Activated T-cell treated with anti-CD3 and anti-CD28 coated beads, Interleukin-2, amount 50 U/mL, for 24 hours (primary cell): Measurements from ENCODE around the gene IL36RN.
"Not testable (repeated sequence)": the region's sequence is repeated elsewhere in the genome, so short reads cannot be mapped to it uniquely, and the experiment has no call there.

Experiments used
- DNase-seq: peaks from one replicate; pipeline ENCODE4 v3.0.0-alpha.2; 2020
- H3K27ac Mint-ChIP-seq: 2 replicates; pipeline ENCODE4 v1.8.0; 2020; ENCODE audit warnings: mild to moderate bottlenecking, mixed read lengths
- H3K27me3 Mint-ChIP-seq: 2 replicates; pipeline ENCODE4 v1.8.0; 2020; ENCODE audit warnings: mixed read lengths
- H3K36me3 Mint-ChIP-seq: 2 replicates; pipeline ENCODE4 v1.8.0; 2020; ENCODE audit warnings: low read depth, mixed read lengths
- H3K4me1 Mint-ChIP-seq: 2 replicates; pipeline ENCODE4 v1.8.0; 2020; ENCODE audit warnings: low read depth, mixed read lengths
- H3K4me3 Mint-ChIP-seq: 2 replicates; pipeline ENCODE4 v1.8.0; 2020; ENCODE audit warnings: mild to moderate bottlenecking, moderate library complexity, mixed read lengths
- H3K9me3 Mint-ChIP-seq: 2 replicates; pipeline ENCODE4 v1.8.0; 2020; ENCODE audit warnings: mixed read lengths

The IL36RN gene

GRCh38 chr2:113092864-113093612, 34.0 kb downstream of the IL36RN start:
- no peak for DNase-seq
- Mint-ChIP-seq H3K27ac (no peak overlapping the region), H3K4me1 (peaks cover 16% of the 10 kb centered on the region), H3K27me3 (no peaks in the 10 kb centered on the region), H3K4me3 (no peak overlapping the region), H3K36me3 (peaks cover 6% of the 10 kb centered on the region), H3K9me3 (peaks cover 16% of the 10 kb centered on the region)

GRCh38 chr2:113093613-113093977, 34.6 kb downstream of the IL36RN start:
- Mint-ChIP-seq H3K9me3 (peaks cover 16% of the 10 kb centered on the region), H3K27ac (no peak overlapping the region), H3K4me1 (peaks cover 22% of the 10 kb centered on the region), H3K4me3 (no peak overlapping the region), H3K36me3 (peaks cover 6% of the 10 kb centered on the region), H3K27me3 (no peaks in the 10 kb centered on the region)
- no peak for DNase-seq

- not testable (repeated sequence) for H3K27me3 Mint-ChIP-seq, H3K4me3 Mint-ChIP-seq, H3K27ac Mint-ChIP-seq, H3K36me3 Mint-ChIP-seq, DNase-seq
- Mint-ChIP-seq H3K9me3 (peaks cover 16% of the 10 kb centered on the region), H3K4me1 (peaks cover 24% of the 10 kb centered on the region)
Observed at GRCh38 chr2:113096306-113096705, 37.3 kb downstream of the IL36RN start.

- H3K27me3 Mint-ChIP-seq, H3K36me3 Mint-ChIP-seq, H3K4me3 Mint-ChIP-seq, DNase-seq: not testable (repeated sequence)
- Mint-ChIP-seq H3K9me3 (peaks cover 16% of the 10 kb centered on the region), H3K4me1 (peaks cover 26% of the 10 kb centered on the region), H3K27ac (peak overlapping the region; percentile 74)
Observed at GRCh38 chr2:113096842-113097618, 38.0 kb downstream of the IL36RN start.

- H3K4me3 Mint-ChIP-seq, result peak overlapping the region; percentile 70
- H3K27ac Mint-ChIP-seq, result peak overlapping the region; percentile 69
- peaks cover 6% of the 10 kb centered on the region for H3K36me3 Mint-ChIP-seq
- peaks cover 20% of the 10 kb centered on the region for H3K9me3 Mint-ChIP-seq
- peaks cover 37% of the 10 kb centered on the region for H3K4me1 Mint-ChIP-seq
- DNase-seq, result peak; percentile 50
- H3K27me3 Mint-ChIP-seq, result no peaks in the 10 kb centered on the region
Observed at GRCh38 chr2:113098041-113098440, 39.0 kb downstream of the IL36RN start.

GRCh38 chr2:113098532-113098931, 39.5 kb downstream of the IL36RN start:
- no peak for DNase-seq
- H3K36me3 Mint-ChIP-seq, result peaks cover 6% of the 10 kb centered on the region
- peak overlapping the region; percentile 69 for H3K27ac Mint-ChIP-seq
- H3K9me3 Mint-ChIP-seq, result peaks cover 20% of the 10 kb centered on the region
- H3K27me3 Mint-ChIP-seq, result no peaks in the 10 kb centered on the region
- peak overlapping the region; percentile 70 for H3K4me3 Mint-ChIP-seq
- H3K4me1 Mint-ChIP-seq, result peaks cover 41% of the 10 kb centered on the region

GRCh38 chr2:113102133-113102532, 43.1 kb downstream of the IL36RN start:
- Mint-ChIP-seq H3K27me3 (no peaks in the 10 kb centered on the region), H3K36me3 (peaks cover 14% of the 10 kb centered on the region), H3K4me1 (peaks cover 58% of the 10 kb centered on the region), H3K27ac (peak overlapping the region; percentile 32), H3K4me3 (no peak overlapping the region), H3K9me3 (peaks cover 22% of the 10 kb centered on the region)
- no peak for DNase-seq

GRCh38 chr2:113103277-113103676, 44.3 kb downstream of the IL36RN start:
- H3K9me3 Mint-ChIP-seq, result peaks cover 15% of the 10 kb centered on the region
- H3K4me1 Mint-ChIP-seq, result peaks cover 47% of the 10 kb centered on the region
- DNase-seq, result no peak
- H3K36me3 Mint-ChIP-seq, result peaks cover 8% of the 10 kb centered on the region
- no peaks in the 10 kb centered on the region for H3K27me3 Mint-ChIP-seq
- no peak overlapping the region for H3K4me3 Mint-ChIP-seq
- peak overlapping the region; percentile 95 for H3K27ac Mint-ChIP-seq

GRCh38 chr2:113104054-113104611, 45.1 kb downstream of the IL36RN start:
- Mint-ChIP-seq H3K27ac (peak overlapping the region; percentile 95), H3K4me3 (peak overlapping the region; percentile 34), H3K9me3 (peaks cover 15% of the 10 kb centered on the region), H3K27me3 (no peaks in the 10 kb centered on the region), H3K36me3 (peaks cover 8% of the 10 kb centered on the region), H3K4me1 (peaks cover 44% of the 10 kb centered on the region)
- peak; percentile 59 for DNase-seq

- Mint-ChIP-seq H3K36me3 (peaks cover 8% of the 10 kb centered on the region), H3K9me3 (peaks cover 15% of the 10 kb centered on the region), H3K27ac (peak overlapping the region; percentile 95), H3K4me1 (peaks cover 48% of the 10 kb centered on the region), H3K27me3 (no peaks in the 10 kb centered on the region), H3K4me3 (peak overlapping the region; percentile 32)
- DNase-seq, result peak; percentile 35
Observed at GRCh38 chr2:113105047-113105785, 46.2 kb downstream of the IL36RN start.

GRCh38 chr2:113111121-113111520, 52.1 kb downstream of the IL36RN start:
- H3K4me1 Mint-ChIP-seq, result peaks cover 4% of the 10 kb centered on the region
- no peaks in the 10 kb centered on the region for H3K27me3 Mint-ChIP-seq
- no peaks in the 10 kb centered on the region for H3K36me3 Mint-ChIP-seq
- H3K27ac Mint-ChIP-seq, result no peak overlapping the region
- DNase-seq, result no peak
- H3K4me3 Mint-ChIP-seq, result no peak overlapping the region
- H3K9me3 Mint-ChIP-seq, result no peaks in the 10 kb centered on the region

GRCh38 chr2:113111823-113112287, 52.9 kb downstream of the IL36RN start:
- no peak for DNase-seq
- peaks cover 9% of the 10 kb centered on the region for H3K4me1 Mint-ChIP-seq
- H3K27me3 Mint-ChIP-seq, result no peaks in the 10 kb centered on the region

GRCh38 chr2:113112441-113112840, 53.4 kb downstream of the IL36RN start:
- no peak for DNase-seq
- no peak overlapping the region for H3K27ac Mint-ChIP-seq
- no peaks in the 10 kb centered on the region for H3K36me3 Mint-ChIP-seq
- peaks cover 14% of the 10 kb centered on the region for H3K4me1 Mint-ChIP-seq
- H3K9me3 Mint-ChIP-seq, result no peaks in the 10 kb centered on the region
- no peaks in the 10 kb centered on the region for H3K27me3 Mint-ChIP-seq
- no peak overlapping the region for H3K4me3 Mint-ChIP-seq

More at GRCh38 chr2:113111823-113112287, 52.9 kb downstream of the IL36RN start:
- Mint-ChIP-seq H3K36me3 (no peaks in the 10 kb centered on the region), H3K27ac (no peak overlapping the region), H3K9me3 (no peaks in the 10 kb centered on the region), H3K4me3 (no peak overlapping the region)

- H3K27ac Mint-ChIP-seq, result no peak overlapping the region
- H3K27me3 Mint-ChIP-seq, result no peaks in the 10 kb centered on the region
- H3K4me1 Mint-ChIP-seq, result peaks cover 19% of the 10 kb centered on the region
- no peak overlapping the region for H3K4me3 Mint-ChIP-seq
- no peaks in the 10 kb centered on the region for H3K36me3 Mint-ChIP-seq
- H3K9me3 Mint-ChIP-seq, result no peaks in the 10 kb centered on the region
- DNase-seq, result no peak
Observed at GRCh38 chr2:113112871-113113270, 53.9 kb downstream of the IL36RN start.
